HepG2 (cell line): ENCODE measurements around the gene DENND1C. TPM values are rescaled to one million over a fixed set of nuclear protein-coding genes. Genes with fewer than 3 reads are reported as not detected.

Source experiments
- ASH2L ChIP-seq: fragments of 300-600, 200-600 bp; sonication (generic); IDR thresholded peaks from 2 replicates; pipeline ENCODE4 v1.7.0; 2017; ENCODE audit warnings: low read depth, mild to moderate bottlenecking, moderate library complexity, mixed read lengths, low read length; ENCODE audit not compliant: insufficient read length
- ATF7 ChIP-seq, 2 experiments: fragments of 450-650 bp in 1 of 2; sonication (generic) in 1 of 2; formaldehyde crosslinking in 1 of 2; IDR thresholded peaks; 2 replicates each; pipeline versions ENCODE4 v1.4.0 to v1.6.1; 2016 to 2020; ENCODE audit warnings: antibody characterized with exemption in 1 of 2, mild to moderate bottlenecking in 1 of 2, missing genetic modification reagents in 1 of 2
- CCDC6 ChIP-seq: sonication (generic); formaldehyde crosslinking; IDR thresholded peaks from 2 replicates; pipeline ENCODE4 v1.8.1; 2022; ENCODE audit warnings: mild to moderate bottlenecking, missing genetic modification reagents, moderate library complexity
- E2F1 ChIP-seq: sonication (generic); formaldehyde crosslinking; IDR thresholded peaks from 2 replicates; pipeline ENCODE4 v1.5.0; 2020; ENCODE audit warnings: missing genetic modification reagents
- GTF2F1 ChIP-seq: fragments of 150-350 bp; IDR thresholded peaks from 2 replicates; pipeline ENCODE4 v1.6.1; 2014; ENCODE audit warnings: low read length
- HHEX ChIP-seq: IDR thresholded peaks from 2 replicates; pipeline ENCODE4 v1.6.1; 2016; ENCODE audit warnings: control low read depth
- HMG20A ChIP-seq: IDR thresholded peaks from 2 replicates; pipeline ENCODE4 v1.6.1; 2016; ENCODE audit warnings: borderline replicate concordance
- IKZF4 ChIP-seq: sonication (generic); formaldehyde crosslinking; IDR thresholded peaks from 2 replicates; pipeline ENCODE4 v1.5.1; 2020; ENCODE audit warnings: borderline replicate concordance, mild to moderate bottlenecking, low read depth, missing genetic modification reagents; ENCODE audit errors: not compliant biosample characterization
- JUN ChIP-seq: sonication (generic); formaldehyde crosslinking; IDR thresholded peaks from 2 replicates; pipeline ENCODE4 v1.4.0; 2020; ENCODE audit warnings: mild to moderate bottlenecking, missing genetic modification reagents
- LCORL ChIP-seq, 2 experiments: fragments of 450-650 bp in 1 of 2; sonication (generic) in 1 of 2; formaldehyde crosslinking in 1 of 2; IDR thresholded peaks; 2 replicates each; pipeline versions ENCODE4 v1.5.0 to v1.6.1; 2017 to 2020; ENCODE audit warnings: antibody characterized with exemption in 1 of 2, missing genetic modification reagents in 1 of 2
- MAFK ChIP-seq, 2 experiments: IDR thresholded peaks in 1 of 2; conservative IDR thresholded peaks in 1 of 2; 2 replicates each; pipeline ENCODE4 v1.6.1; 2011; ENCODE audit warnings: improper control_type of control experiment in 2 of 2, low read length in 2 of 2
- MIER2 ChIP-seq: IDR thresholded peaks from 2 replicates; pipeline ENCODE4 v1.6.1; 2016; ENCODE audit warnings: missing biosample characterization, missing genetic modification reagents
- MXD1 ChIP-seq: sonication (generic); formaldehyde crosslinking; IDR thresholded peaks from 2 replicates; pipeline ENCODE4 v1.4.0; 2020; ENCODE audit warnings: mild to moderate bottlenecking, missing genetic modification reagents
- NCOA1 ChIP-seq: sonication (generic); formaldehyde crosslinking; IDR thresholded peaks from 2 replicates; pipeline ENCODE4 v1.9.0; 2021; ENCODE audit warnings: missing genetic modification reagents
- NRL ChIP-seq: sonication (generic); formaldehyde crosslinking; IDR thresholded peaks from 2 replicates; pipeline ENCODE4 v1.5.0; 2020; ENCODE audit warnings: missing genetic modification reagents, mild to moderate bottlenecking, moderate library complexity, borderline replicate concordance
- PAXIP1 ChIP-seq: sonication (generic); formaldehyde crosslinking; conservative IDR thresholded peaks from 2 replicates; pipeline ENCODE4 v1.4.0; 2020; ENCODE audit warnings: mild to moderate bottlenecking, missing genetic modification reagents, moderate library complexity
- SAP130 ChIP-seq: IDR thresholded peaks from 2 replicates; pipeline ENCODE4 v1.6.1; 2016; ENCODE audit warnings: low read depth
- TBP ChIP-seq: sonication (generic); formaldehyde crosslinking; IDR thresholded peaks from 2 replicates; pipeline ENCODE4 v1.5.0; 2020; ENCODE audit warnings: missing genetic modification reagents
- ZNF503 ChIP-seq: sonication (generic); formaldehyde crosslinking; IDR thresholded peaks from 2 replicates; pipeline ENCODE4 v1.4.0; 2020; ENCODE audit warnings: missing genetic modification reagents
- ZNF597 ChIP-seq: sonication (generic); formaldehyde crosslinking; IDR thresholded peaks from 2 replicates; pipeline ENCODE4 v1.5.0; 2020; ENCODE audit warnings: missing genetic modification reagents
- ZSCAN30 ChIP-seq: sonication (generic); formaldehyde crosslinking; IDR thresholded peaks from 2 replicates; pipeline ENCODE4 v1.5.0; 2020; ENCODE audit warnings: mild to moderate bottlenecking, missing genetic modification reagents
- ZSCAN31 ChIP-seq: sonication (generic); formaldehyde crosslinking; IDR thresholded peaks from 2 replicates; pipeline ENCODE4 v1.5.0; 2020; ENCODE audit warnings: low read depth, mild to moderate bottlenecking, missing genetic modification reagents
- polyA plus RNA-seq, 8 experiments: library from polyadenylated mRNA; depleted of rRNA in 3 of 8; stranded (reverse) in 7 of 8; unstranded in 1 of 8; fragments of >200 nt; fragmentation: Illumina TruSeq in 4 of 8; extraction: Trizol in 4 of 8; gene quantifications; 2 replicates each; pipeline versions ENCODE4 v1.2.1 to v1.2.3, GENCODE V29; 2011 to 2016; ENCODE audit warnings: low read depth in 4 of 8, missing spikeins in 1 of 8, mixed read lengths in 1 of 8; ENCODE audit not compliant: insufficient read depth in 1 of 8
- total RNA-seq, 5 experiments: library from RNA; depleted of rRNA; stranded (reverse); fragments of >200 nt; fragmentation: Illumina TruSeq; extraction: Trizol; gene quantifications; 2 replicates each; pipeline ENCODE4 v1.2.3, GENCODE V29; 2016; ENCODE audit warnings: low read depth in 1 of 5

DENND1C gene
- total and polyA plus RNA-seq, 2 of the 13 experiments (the other 11 are each of a cell fraction or from before 2014, with no cell fraction given): 0.04 to 0.73 TPM

GRCh38 chr19:6424195-6424938 lies 57.2 kb downstream of the DENND1C start, which contains the start of gene KHSRP (continued):
- no peak for TF ChIP-seq ZSCAN31
- no peak; the same call in 1 of the 2 replicates for TF ChIP-seq E2F1 (CRISPR knock-in tag)
- TF ChIP-seq JUN (CRISPR knock-in tag): no peak
- no peak for TF ChIP-seq TBP (CRISPR knock-in tag)
- no peak for TF ChIP-seq ZNF597 (CRISPR knock-in tag)
- no peak for TF ChIP-seq NRL (CRISPR knock-in tag)
- no peak for TF ChIP-seq HMG20A (CRISPR knock-in tag)
- no peak for TF ChIP-seq PAXIP1 (CRISPR knock-in tag)
- TF ChIP-seq CCDC6 (CRISPR knock-in tag): no peak
- no peak for TF ChIP-seq MIER2 (CRISPR knock-in tag)
- no peak for TF ChIP-seq IKZF4 (CRISPR knock-in tag)
- TF ChIP-seq HHEX (CRISPR knock-in tag): no peak
- TF ChIP-seq GTF2F1: no peak
- no peak for TF ChIP-seq ATF7 (IDR thresholded peaks at IDR 0.05)
- TF ChIP-seq ATF7 (CRISPR knock-in tag; IDR thresholded peaks at IDR 0.05): no peak
- no peak for TF ChIP-seq MAFK (conservative IDR thresholded peaks at IDR 0.05 in 1 of 2, IDR thresholded peaks at IDR 0.05 in 1 of 2; ENCODE audit: low read length in 2 of 2)
- TF ChIP-seq LCORL (IDR thresholded peaks at IDR 0.05): no peak
- TF ChIP-seq LCORL (CRISPR knock-in tag; IDR thresholded peaks at IDR 0.05): no peak
- no peak for TF ChIP-seq ZSCAN30 (CRISPR knock-in tag)
- TF ChIP-seq ZNF503 (CRISPR knock-in tag): no peak
- TF ChIP-seq MXD1 (CRISPR knock-in tag): no peak
- no peak for TF ChIP-seq ASH2L
- no peak for TF ChIP-seq NCOA1 (CRISPR knock-in tag)
- no peak; the same call in none of the 2 replicates for TF ChIP-seq SAP130 (CRISPR knock-in tag)
